Skeletal muscle tissue (tissue), 4 donors: Measurements from ENCODE around the gene NOP56. TPM values are rescaled to one million over a fixed set of nuclear protein-coding genes. Genes with fewer than 3 reads are reported as not detected.

Experiments used
- H3K27ac ChIP-seq: one replicate; pipeline ENCODE4 v1.7.0; 2013; ENCODE audit warnings: mild to moderate bottlenecking, low read depth, low read length, inconsistent platforms
- H3K27me3 ChIP-seq, 3 donors: one replicate each; pipeline ENCODE4 v1.7.0; 2013; ENCODE audit warnings: low read length in 3 of 3; ENCODE audit not compliant: control insufficient read depth in 3 of 3, insufficient read depth in 3 of 3
- H3K36me3 ChIP-seq, 3 donors: one replicate each; pipeline ENCODE4 v1.7.0; 2013; ENCODE audit warnings: low read length in 3 of 3; ENCODE audit not compliant: control insufficient read depth in 3 of 3, insufficient read depth in 3 of 3
- H3K4me1 ChIP-seq, 3 donors: one replicate each; pipeline ENCODE4 v1.7.0; 2013; ENCODE audit warnings: low read length in 3 of 3, mild to moderate bottlenecking in 3 of 3; ENCODE audit not compliant: control insufficient read depth in 3 of 3, insufficient read depth in 3 of 3
- H3K4me3 ChIP-seq, 3 donors: one replicate each; pipeline ENCODE4 v1.7.0; 2013; ENCODE audit warnings: low read length in 3 of 3
- H3K9ac ChIP-seq, 3 donors: one replicate each; pipeline ENCODE4 v1.7.0; 2013; ENCODE audit warnings: low read length in 3 of 3, mild to moderate bottlenecking in 3 of 3, moderate library complexity in 2 of 3, low read depth in 1 of 3
- H3K9me3 ChIP-seq, 3 donors: one replicate each; pipeline ENCODE4 v1.7.0; 2013; ENCODE audit warnings: low read length in 3 of 3; ENCODE audit not compliant: control insufficient read depth in 3 of 3
- total RNA-seq: library from RNA; depleted of rRNA; stranded (reverse); fragments of >200 nt; gene quantifications from one replicate; pipeline ENCODE4 v1.2.3, GENCODE V29; 2014
- donor health status: Osteomylitis.

The NOP56 gene
- total RNA-seq, 1 donor from 2014 or later, result 103 TPM

DNA sequence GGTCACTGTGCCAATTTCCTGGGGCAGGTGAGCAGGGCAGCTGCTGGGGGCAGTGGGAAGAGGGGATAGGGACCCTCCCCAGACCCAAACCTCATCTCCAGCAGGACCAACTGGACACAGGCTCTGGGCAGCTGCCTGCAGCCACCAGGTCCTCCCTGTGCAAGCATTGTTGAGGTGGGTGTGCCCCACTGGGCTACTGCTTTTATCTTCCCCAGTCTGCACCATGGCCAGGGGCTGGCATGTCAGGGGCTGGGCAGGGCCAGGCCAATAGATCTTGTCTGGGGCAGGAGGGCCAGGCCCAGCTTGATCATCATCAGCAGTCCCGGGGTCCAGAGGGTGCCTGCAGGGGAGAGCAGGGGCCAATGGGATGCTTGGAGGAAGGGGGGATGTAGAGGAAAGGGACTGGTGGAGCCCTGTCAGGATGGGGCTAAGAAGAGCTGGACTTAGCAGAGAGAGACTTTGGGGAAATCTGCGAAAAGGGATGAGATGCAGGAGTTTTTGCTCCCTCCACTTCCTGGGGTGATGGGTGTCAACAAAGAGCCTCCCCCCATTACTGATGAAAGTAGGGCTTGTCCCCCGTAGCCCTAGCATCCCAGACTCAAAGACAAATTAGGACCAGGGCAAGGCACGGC lies 45.9 kb downstream of the NOP56 start:
- Histone ChIP-seq H3K9me3 (no peaks in the 10 kb centered on the region), H3K27ac (no peak overlapping the region), H3K27me3 (peaks cover 45 to 56% (median 46%) of the 10 kb centered on the region in 3 donors), H3K4me3 (no peak overlapping the region), H3K9ac (no peak overlapping the region), H3K4me1 (no peaks in the 10 kb centered on the region), H3K36me3 (no peaks in the 10 kb centered on the region)

DNA sequence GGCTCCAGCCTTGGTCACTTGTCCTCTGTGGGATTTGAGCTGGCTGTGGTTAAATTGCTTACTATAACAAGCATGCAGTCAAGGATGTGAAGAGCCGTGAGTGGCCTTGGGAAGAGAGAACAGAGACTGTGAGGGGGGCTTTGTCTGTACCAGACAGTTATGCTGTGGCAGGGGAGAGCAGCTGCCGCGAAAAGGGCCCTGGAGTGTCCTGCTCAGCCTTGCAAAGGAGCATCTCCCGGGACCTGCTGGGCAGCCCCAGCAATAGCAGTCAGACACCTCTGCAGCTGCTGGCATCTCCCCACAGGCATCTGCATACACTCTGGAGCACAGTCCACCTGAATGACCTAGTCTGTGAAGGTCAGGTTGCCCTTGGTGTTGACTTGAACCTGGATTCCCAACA lies 46.5 kb downstream of the NOP56 start:
- peaks cover 40 to 51% (median 45%) of the 10 kb centered on the region in 3 donors for H3K27me3 ChIP-seq
- no peak overlapping the region for H3K4me3 ChIP-seq

DNA sequence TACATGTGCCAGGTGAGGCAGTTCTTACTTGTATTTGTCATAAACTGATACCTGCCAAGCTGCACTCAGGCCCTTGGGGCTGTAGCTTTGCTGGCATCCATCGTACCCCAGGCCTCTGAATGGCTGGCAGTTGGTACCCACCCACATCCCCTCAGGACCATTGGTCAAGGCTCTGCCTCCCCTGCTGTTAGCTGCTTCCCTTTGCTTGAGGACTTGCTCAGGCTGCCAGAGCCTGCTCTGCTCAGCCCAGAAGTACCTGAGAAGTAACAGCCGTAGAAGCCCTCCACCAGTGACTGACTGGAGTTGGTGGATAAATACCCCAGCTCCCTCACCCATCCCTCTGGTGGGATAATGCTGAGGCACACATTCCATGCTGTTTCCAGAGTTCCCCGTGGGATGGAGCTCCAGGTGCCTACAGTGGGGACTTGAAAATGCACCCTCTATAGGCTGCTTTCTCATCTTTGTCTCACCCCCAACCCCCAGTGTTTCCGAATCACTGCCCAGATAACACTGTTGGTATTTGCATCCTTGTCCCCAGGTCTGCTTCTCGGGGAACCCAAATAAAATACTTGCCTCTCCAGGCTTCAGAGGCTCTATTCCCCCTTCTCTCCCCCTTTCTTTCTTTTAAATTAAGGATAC lies 47.5 kb downstream of the NOP56 start:
- H3K4me3 ChIP-seq, result no peak overlapping the region
- no peaks in the 10 kb centered on the region for H3K4me1 ChIP-seq
- H3K9ac ChIP-seq, result no peak overlapping the region
- H3K27ac ChIP-seq, result no peak overlapping the region
- H3K27me3 ChIP-seq, result peaks cover 30 to 43% (median 35%) of the 10 kb centered on the region in 3 donors
- no peaks in the 10 kb centered on the region for H3K9me3 ChIP-seq
- H3K36me3 ChIP-seq, result no peaks in the 10 kb centered on the region

More for the DNA sequence above, 46.5 kb downstream of the NOP56 start:
- Histone ChIP-seq H3K36me3 (no peaks in the 10 kb centered on the region), H3K4me1 (no peaks in the 10 kb centered on the region), H3K27ac (no peak overlapping the region), H3K9ac (no peak overlapping the region), H3K9me3 (no peaks in the 10 kb centered on the region)

DNA sequence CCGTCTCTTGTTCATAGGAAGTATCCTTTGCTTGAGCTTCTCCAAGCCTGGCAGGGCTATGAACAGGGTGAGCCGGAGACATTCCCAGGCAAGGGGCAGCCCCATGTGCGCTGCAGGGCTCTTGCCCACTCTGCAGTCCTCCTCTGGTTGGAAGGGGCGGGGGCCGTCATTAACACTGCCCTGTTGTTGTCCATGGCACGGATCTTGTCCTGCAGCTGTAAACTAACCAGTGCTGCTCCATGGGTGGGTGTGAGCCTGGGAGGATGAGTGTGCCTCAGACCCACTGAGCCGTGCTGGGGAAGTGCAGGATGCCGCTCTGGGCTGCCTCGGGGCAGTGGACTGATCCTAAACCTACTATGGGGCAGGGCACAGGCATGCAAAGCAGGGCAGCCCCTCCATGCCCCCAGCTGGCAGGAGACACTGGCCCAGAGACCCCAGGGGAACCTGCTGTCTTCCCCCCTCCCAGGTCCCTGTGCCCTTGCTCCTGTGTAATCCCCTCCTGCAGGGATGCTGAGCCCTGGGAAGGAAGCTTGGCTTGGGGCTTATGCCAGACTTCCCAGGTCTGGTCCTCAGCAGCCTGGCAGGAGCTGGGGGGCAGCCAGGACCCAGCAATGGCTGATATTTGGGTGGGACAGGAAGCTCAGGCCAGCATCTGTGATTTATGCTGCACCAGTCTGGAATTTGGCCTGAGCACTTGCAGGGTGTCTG lies 48.6 kb downstream of the NOP56 start:
- no peaks in the 10 kb centered on the region for H3K4me1 ChIP-seq
- no peak overlapping the region for H3K4me3 ChIP-seq
- no peak overlapping the region for H3K9ac ChIP-seq
- no peaks in the 10 kb centered on the region for H3K9me3 ChIP-seq
- no peaks in the 10 kb centered on the region for H3K36me3 ChIP-seq
- H3K27me3 ChIP-seq, result peaks cover 20 to 31% (median 23%) of the 10 kb centered on the region in 3 donors
- no peak overlapping the region for H3K27ac ChIP-seq

DNA sequence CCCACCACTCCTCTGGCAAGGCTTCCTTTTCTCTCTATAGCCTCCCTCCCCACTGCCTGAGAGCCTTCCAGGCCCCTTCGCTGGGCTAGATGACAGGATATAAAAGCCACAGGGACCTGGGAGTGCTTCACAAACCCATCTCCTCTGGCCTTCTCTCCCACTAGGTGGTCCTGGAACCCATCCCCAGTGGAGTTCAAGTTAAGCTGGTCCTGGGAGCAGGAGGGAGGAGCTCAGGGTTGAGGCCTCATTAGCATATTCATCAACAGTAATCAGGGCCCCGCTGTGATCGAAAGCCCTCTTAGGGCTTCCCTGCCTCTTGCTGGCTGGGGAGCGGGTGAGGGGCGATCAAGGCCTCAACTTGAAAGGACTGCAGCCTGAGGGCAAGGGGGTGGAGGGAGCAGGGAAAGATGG lies 49.2 kb downstream of the NOP56 start:
- no peak overlapping the region for H3K4me3 ChIP-seq
- H3K27me3 ChIP-seq, result peaks cover 20 to 31% (median 20%) of the 10 kb centered on the region in 3 donors
- H3K9me3 ChIP-seq, result no peaks in the 10 kb centered on the region
- no peaks in the 10 kb centered on the region for H3K4me1 ChIP-seq
- H3K9ac ChIP-seq, result no peak overlapping the region
- H3K27ac ChIP-seq, result no peak overlapping the region
- H3K36me3 ChIP-seq, result no peaks in the 10 kb centered on the region

DNA sequence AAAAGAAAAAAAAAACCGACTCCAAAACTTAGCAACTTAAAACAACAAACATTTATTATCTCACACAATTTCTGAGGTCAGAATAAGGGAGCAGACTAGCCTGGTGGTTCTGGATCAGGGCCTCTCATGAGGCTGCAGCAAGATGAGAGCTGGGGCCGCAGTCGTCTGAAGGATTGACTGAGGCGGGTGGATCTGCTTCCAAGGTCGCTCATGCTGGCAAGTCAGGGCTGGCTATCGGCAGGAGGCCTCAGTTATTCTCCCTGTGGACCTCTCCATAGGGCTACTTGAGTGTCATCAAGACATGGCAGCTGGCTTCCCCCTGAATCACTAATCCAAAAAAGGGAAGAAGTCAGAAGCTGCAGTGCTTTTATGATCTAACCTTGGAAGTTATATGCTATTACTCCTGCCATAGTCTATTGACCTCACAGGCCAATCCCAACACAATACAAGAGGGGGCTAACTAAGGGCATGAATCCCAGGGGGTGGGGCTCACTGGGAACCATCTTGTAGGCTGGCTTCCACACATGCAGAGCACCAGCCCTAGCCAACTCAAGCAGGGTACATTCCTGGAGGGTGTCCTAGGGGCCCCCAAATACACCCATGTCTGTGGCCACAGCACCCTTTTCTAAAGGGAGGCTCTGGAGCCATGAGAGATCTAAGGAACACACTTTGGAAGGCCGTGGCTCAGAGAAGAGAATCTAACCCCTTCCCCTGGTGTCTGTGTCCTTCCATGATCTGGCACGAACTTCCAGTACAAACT lies 51.5 kb downstream of the NOP56 start:
- Histone ChIP-seq H3K36me3 (no peaks in the 10 kb centered on the region), H3K27ac (no peak overlapping the region), H3K4me3 (no peak overlapping the region), H3K4me1 (no peaks in the 10 kb centered on the region), H3K9me3 (no peaks in the 10 kb centered on the region), H3K9ac (no peak overlapping the region), H3K27me3 (peaks cover 8 to 38% (median 15%) of the 10 kb centered on the region in 3 donors)

DNA sequence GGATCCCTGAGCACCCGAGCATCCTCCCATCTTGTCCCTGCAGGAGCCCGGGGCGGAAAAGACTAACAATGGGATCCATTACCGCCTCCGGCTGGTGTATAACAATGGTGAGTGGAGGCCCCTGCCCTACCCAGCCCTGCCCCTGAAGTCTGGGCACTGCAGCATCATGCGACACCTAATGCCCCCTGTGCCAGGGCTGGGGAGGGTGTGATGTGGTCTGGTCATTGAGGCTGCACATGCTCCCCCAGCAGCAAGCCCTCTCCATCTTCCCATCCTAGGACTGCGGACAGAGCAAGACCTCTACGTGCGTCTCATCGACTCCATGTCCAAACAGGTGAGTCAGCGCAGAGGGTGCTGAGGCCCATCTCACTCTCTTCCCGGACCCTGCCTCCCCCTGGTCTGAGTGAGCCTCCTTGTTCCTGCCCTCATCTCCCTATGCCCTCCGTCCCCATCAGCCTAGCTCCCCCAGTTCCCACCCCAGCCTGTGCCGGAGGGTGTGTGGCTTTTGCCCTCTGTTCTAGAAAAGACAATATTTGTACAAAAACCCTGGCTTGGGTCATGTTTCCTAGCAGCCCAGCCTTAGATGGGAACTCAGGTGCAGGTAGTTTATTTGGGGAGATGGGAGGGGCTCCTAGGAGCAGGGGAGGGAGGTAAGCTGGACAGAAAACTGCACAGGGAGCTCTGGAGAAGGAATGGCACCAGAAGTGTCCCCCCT lies 53.7 kb downstream of the NOP56 start:
- Histone ChIP-seq H3K9me3 (no peaks in the 10 kb centered on the region), H3K27me3 (peaks cover 13 to 32% (median 13%) of the 10 kb centered on the region in 3 donors), H3K36me3 (no peaks in the 10 kb centered on the region), H3K27ac (no peak overlapping the region), H3K4me1 (no peaks in the 10 kb centered on the region), H3K9ac (no peak overlapping the region), H3K4me3 (no peak overlapping the region)

DNA sequence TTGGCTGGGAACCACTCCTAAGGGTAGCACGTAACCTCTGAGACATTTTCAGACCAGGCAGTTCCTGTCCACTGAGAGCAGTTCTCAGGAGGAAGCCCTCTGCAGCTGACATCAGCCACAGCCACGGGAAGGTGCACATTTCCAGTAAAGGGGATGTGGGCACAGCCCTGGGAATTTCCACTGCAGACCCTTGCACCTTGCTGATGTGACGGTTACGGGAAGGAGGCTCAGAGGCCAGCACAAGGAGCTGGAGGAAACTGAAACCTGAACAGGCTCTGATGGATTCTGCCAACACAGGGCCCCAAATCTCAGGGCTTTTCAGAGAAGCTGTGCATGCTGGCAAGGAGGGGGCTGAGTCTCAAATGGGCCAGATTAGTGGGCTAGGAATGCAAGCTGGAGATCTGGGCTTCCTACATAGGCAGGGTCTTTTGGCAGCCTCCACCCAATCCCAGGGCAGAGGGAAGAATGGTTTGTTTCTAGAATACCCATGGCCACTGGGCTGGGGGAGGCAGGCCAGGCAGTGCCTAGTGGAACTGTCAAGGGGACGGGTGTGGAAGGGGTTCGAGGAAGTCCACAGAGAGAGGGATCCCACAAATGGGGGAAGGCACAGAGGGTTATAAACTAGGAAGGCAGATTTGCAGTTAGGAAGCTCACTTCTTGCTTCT lies 54.4 kb downstream of the NOP56 start:
- no peaks in the 10 kb centered on the region for H3K36me3 ChIP-seq
- no peaks in the 10 kb centered on the region for H3K4me1 ChIP-seq
- H3K9me3 ChIP-seq, result no peaks in the 10 kb centered on the region
- H3K4me3 ChIP-seq, result no peak overlapping the region
- H3K9ac ChIP-seq, result no peak overlapping the region
- peaks cover 9 to 25% (median 11%) of the 10 kb centered on the region in 3 donors for H3K27me3 ChIP-seq
- H3K27ac ChIP-seq, result no peak overlapping the region
